WERI-Rb-1 (cell line): ENCODE measurements around the gene EN2.

Experiments used
- DNase-seq: peaks from one replicate; pipeline ENCODE4 v3.0.0-alpha.2; 2020
- H3K27ac ChIP-seq: fragments of 250-450 bp; sonication (Bioruptor Pico); 2 replicates; pipeline ENCODE4 v1.5.1; 2020; ENCODE audit warnings: mild to moderate bottlenecking, moderate library complexity
- H3K27me3 ChIP-seq: fragments of 250-450 bp; sonication (Bioruptor Pico); 2 replicates; pipeline ENCODE4 v1.5.1; 2021; ENCODE audit warnings: mild to moderate bottlenecking, low read depth, moderate library complexity; ENCODE audit not compliant: insufficient read depth, severe bottlenecking
- H3K36me3 ChIP-seq: fragments of 250-450 bp; sonication (Bioruptor Pico); 2 replicates; pipeline ENCODE4 v1.5.1; 2020; ENCODE audit warnings: mild to moderate bottlenecking, moderate library complexity
- H3K4me3 ChIP-seq: 2 replicates; pipeline ENCODE4 v1.5.1; 2011; ENCODE audit warnings: low read depth, mild to moderate bottlenecking, control low read depth, low read length
- H3K9me3 ChIP-seq: fragments of 250-450 bp; sonication (Bioruptor Pico); 2 replicates; pipeline ENCODE4 v1.5.1; 2021; ENCODE audit warnings: mild to moderate bottlenecking, moderate library complexity; ENCODE audit not compliant: severe bottlenecking
- TF ChIP-seq, protein P1 (sequence below): IDR thresholded peaks from 2 replicates; pipeline ENCODE4 v1.5.1; 2011; ENCODE audit warnings: low read depth, mild to moderate bottlenecking, control low read depth, inconsistent platforms, low read length

Gene EN2

DNA sequence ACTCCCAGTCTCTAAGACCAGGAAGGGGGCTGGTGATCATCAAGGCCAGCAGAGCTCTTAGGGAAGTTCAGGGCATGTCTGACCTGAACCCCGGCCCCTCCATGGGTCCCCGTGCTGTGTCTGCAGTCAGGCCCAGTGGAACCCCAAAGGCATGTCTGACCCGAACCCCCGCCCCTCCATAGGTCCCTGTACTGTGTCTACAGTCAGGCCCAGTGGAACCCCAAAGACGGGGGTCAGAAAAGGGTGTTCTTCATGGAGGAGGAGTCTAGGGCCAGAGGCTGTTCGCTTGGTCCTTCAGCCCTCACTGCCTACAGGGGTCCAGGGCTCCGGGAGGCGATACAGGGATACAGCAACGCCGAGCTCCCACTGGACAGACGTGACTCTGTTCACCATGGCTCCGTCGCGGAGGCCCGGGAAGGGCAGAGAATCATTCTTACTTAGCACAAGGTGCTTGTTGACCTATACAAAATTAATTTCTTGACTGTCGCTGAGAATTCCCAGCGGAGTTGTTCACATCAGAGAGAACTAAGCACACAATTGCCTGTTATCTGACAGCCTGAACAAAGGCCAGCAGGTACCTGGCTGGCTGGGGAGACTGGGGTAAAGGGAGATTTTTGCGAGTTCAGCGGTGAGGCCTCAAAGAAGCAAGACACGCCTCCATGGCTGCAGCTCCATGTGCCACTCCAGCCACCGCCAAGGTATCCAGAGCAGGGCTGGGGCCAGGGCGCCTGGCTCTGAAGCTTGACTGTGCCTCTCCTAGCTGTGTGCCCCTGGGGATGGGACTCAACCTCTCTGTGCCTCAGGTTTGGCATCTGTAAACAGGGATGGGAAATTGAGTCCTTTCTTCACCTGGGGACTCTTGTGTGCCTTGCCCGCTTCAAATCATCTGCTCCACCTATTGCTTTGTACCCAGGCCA is 26.8 kb downstream of the EN2 start:
- DNase-seq: no peak
- Histone ChIP-seq H3K4me3 (no peak overlapping the region), H3K36me3 (no peaks in the 10 kb centered on the region), H3K27ac (no peak overlapping the region), H3K27me3 (no peaks in the 10 kb centered on the region), H3K9me3 (peaks cover 3% of the 10 kb centered on the region)
- TF ChIP-seq, protein P1, sequence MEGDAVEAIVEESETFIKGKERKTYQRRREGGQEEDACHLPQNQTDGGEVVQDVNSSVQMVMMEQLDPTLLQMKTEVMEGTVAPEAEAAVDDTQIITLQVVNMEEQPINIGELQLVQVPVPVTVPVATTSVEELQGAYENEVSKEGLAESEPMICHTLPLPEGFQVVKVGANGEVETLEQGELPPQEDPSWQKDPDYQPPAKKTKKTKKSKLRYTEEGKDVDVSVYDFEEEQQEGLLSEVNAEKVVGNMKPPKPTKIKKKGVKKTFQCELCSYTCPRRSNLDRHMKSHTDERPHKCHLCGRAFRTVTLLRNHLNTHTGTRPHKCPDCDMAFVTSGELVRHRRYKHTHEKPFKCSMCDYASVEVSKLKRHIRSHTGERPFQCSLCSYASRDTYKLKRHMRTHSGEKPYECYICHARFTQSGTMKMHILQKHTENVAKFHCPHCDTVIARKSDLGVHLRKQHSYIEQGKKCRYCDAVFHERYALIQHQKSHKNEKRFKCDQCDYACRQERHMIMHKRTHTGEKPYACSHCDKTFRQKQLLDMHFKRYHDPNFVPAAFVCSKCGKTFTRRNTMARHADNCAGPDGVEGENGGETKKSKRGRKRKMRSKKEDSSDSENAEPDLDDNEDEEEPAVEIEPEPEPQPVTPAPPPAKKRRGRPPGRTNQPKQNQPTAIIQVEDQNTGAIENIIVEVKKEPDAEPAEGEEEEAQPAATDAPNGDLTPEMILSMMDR: no peak

DNA sequence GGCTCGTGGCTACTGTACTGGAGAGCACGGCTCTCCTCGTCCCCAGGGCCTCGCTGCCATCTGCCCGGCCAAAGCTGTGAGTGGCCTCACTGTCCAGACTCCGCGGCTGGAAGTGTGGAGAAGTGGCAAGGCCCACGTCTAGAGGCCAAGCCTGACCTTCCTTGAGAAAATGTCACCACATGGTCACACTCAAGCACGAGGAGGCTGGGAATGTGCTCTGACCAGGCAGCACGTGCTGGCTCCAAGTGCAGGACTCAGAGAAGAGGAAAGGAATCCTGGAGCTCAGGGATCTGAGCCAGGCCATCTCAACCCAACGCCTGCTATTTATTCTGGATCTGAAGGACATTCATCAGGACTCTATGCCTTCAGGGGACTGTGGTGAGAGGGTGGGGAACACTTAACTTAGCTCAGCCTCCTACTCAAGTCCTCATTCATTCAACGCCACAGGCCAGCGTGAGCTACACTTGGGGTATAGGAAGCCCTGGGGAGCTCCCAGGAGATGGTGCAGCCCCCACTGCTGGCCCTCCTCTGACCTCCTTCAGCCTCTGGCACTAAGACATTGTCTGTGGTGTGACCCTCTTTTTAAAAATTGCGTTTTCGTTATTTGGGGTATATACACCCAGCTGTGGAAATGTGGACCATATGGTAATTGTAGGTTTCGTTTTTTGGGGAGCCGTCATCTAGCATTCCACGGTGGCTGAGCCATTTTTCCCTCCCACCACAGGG is 29.0 kb downstream of the EN2 start:
- Histone ChIP-seq H3K27me3 (no peaks in the 10 kb centered on the region), H3K4me3 (no peak overlapping the region), H3K9me3 (peaks cover 3% of the 10 kb centered on the region), H3K36me3 (no peaks in the 10 kb centered on the region), H3K27ac (no peak overlapping the region)
- TF ChIP-seq, protein P1: no peak
- DNase-seq: no peak

DNA sequence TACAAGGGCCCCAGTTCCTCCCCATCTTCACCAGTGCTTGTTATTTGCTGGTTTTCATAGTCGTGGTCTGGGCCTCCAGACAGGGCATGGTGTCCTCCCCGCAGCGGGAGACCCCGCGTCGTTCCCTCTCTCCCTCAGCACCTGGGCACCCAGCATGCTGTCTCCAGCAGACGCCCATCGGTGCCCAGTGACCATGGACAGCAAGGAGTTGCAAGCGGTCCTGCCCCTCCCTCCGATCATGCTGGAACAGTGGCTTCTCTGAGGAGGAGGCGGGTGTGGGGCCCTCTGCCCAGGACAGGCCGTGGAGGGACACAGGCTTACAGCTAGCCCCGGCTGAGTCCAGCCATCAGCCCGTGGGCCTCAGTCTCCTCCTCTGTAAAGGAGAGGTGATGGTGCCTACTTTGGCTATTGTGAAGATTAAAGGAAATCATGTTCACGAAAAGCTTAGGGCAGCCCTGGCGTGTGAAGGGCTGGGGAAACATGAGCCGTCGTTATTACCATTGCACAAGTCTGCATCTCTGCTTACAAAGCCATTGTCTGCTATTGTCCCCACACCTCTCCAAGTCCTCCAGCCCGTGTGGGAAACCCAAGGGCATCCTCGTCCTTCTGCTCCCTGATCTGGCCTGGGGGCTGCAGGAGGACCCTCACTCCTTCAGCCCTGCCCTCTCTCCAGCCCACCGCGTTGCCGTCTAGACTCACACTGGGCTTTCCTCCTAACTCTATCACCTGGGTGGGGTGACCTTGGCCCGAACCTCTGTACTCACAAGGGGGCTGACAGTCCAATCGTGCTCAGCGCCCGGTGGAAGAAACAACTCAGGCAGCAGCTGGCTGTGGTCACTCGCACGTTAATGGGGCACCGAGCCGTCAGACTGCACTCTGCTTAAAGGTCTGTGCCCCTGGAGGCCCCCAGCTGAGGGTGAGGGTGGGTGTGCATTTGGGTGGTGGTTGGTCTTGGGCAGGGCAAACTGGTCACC is 29.9 kb downstream of the EN2 start:
- Histone ChIP-seq H3K9me3 (no peaks in the 10 kb centered on the region), H3K36me3 (no peaks in the 10 kb centered on the region), H3K4me3 (no peak overlapping the region), H3K27me3 (no peaks in the 10 kb centered on the region), H3K27ac (no peak overlapping the region)
- no peak for DNase-seq
- TF ChIP-seq, protein P1: no peak

DNA sequence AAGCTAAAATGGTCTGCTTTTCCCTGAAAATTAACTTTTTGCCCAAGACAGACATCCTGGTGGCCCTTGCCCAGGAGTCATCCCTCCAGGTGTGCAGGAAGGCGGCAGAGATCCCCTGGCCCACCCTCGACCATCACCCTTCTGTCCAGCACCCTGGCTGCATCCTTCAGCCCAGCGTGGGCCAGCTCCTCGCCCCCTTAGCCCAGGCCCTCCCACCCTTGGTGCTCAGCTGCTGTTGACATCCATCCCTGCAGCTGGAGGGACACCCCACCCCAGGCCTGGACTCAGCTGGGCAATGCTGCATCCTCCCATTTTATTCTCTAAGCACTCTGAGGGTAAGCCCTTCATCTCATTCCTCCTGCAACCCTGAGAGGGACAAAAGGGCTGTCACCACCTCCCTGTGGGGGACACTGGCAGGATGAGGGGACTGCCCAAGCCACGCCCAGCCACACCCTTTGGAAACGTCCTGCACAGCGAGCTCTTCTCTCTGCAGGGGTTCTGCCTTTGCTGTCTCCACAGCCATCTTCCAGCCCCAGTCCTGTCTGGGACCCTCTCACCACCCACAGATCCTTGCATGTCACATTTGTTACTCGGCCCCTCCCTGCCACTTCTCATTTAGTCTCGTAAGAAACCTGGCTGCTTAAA is 30.7 kb downstream of the EN2 start:
- Histone ChIP-seq H3K9me3 (no peaks in the 10 kb centered on the region), H3K27me3 (no peaks in the 10 kb centered on the region), H3K36me3 (no peaks in the 10 kb centered on the region), H3K27ac (no peak overlapping the region), H3K4me3 (no peak overlapping the region)
- no peak for DNase-seq
- TF ChIP-seq, protein P1: no peak

DNA sequence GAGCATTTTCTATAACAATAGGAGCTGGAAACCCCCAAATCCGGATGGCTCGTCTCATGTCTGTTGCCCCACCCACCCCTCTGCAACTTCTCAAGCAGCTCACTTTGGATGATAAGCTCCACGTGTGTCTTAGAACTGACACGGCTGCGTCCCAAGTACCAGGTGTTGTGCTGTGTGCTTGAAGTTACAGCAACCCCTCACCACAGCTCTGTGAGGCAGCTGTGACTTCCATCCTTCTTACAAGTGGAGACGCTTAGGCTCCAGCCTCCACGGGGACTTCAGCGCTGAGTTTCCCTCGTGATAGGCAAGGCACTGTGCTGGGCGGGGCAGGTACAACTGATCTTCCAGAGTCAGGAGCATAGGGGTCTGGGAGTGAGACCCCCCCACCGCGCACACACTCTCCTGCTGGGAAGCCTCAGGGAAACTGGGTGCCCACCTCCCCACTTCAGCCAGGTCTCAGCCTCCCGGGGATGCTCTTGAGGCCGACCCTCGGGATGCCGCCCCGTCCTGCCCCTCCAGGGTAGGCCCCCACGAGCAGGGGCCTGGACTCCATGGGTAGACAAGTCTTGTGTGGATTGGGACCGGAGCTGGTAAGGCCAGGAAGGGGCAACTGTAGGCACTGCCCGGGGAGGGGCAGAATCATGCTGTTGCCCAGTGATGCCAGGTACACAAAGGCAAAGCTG is 31.4 kb downstream of the EN2 start:
- Histone ChIP-seq H3K36me3 (no peaks in the 10 kb centered on the region), H3K27ac (no peak overlapping the region), H3K27me3 (no peaks in the 10 kb centered on the region), H3K4me3 (no peak overlapping the region), H3K9me3 (no peaks in the 10 kb centered on the region)
- DNase-seq: no peak
- TF ChIP-seq, protein P1: no peak
